Suppressor macrophage treated with lipopolysaccharide for 1 hour (primary cell): ENCODE data around the gene CDR2.
A peak's percentile ranks its signal among the peaks of the same experiment; 100 is the strongest.
"Not testable (repeated sequence)": the region's sequence is repeated elsewhere in the genome, so short reads cannot be mapped to it uniquely, and the experiment has no call there.

ENCODE experiments used
- DNase-seq, 3 donors: peaks; one replicate each; pipeline ENCODE4 v3.0.0-alpha.2; 2020 to 2022

The CDR2 gene

DNA sequence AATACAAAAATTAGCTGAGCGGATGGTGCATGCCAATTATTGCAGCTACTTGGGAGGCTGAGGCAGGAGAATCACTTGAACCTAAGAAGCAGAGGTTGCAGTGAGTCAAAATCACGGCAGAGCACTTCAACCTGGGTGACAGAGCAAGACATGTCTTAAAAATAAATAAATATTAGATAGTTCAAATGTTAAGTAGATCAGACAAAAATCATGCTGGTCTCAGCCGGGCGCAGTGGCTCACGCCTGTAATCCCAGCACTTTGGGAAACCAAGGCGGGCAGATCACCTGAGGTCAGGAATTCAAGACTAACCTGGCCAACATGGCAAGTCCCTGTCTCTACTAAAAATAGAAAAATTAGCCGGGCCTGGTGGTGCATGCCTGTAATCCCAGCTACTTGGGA lies 73.0 kb downstream of the CDR2 start:
- not testable (repeated sequence) for DNase-seq

GRCh38 chr16:22300427-22301071 lies 73.9 kb downstream of the CDR2 start:
- peak; percentile 54 to 69 (median 62) for DNase-seq

DNA sequence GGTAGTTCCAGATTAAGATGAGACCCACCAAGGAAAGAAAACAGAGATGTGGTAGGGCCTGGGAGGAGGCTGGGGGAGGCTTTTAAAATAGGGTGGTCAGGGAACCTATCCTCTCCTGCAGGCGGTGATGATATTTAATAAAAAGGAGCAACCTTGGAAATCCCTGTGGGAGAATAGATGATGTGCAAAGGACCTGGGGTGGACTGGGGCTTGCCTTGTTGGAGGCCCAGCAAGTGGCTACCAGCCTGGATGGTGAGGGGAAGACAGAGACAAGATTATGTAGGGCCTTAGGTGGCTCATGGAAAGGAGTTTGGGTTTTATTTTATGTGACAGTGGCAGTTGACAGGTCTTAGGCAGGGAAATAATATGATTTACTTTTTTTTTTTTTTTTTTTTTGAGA lies 75.4 kb downstream of the CDR2 start:
- DNase-seq = no peak

GRCh38 chr16:22297871-22298733 lies 76.3 kb downstream of the CDR2 start:
- DNase-seq = peak; percentile 88 to 93 (median 93)

- DNase-seq = peak; percentile 99
Observed at GRCh38 chr16:22297114-22297870, 77.1 kb downstream of the CDR2 start, which contains the start of gene POLR3E. Gene POLR3E (plus strand): TSS chr16:22297409. CDS start chr16:22302969, 5,560 bp downstream.

GRCh38 chr16:22296225-22297113 lies 78.0 kb downstream of the CDR2 start:
- DNase-seq = no peak
